Measurements from ENCODE around the gene DDX25. TPM values are rescaled to one million over a fixed set of nuclear protein-coding genes. Genes with fewer than 3 reads are reported as not detected.

The DDX25 gene
- total and polyA plus RNA-seq, 5 experiments from 2014 or later: 0.52 to 0.89 TPM; not detected in 3

Other genes starting within 250 kb of the DDX25 start
- gene ACRV1, start 223.7 kb upstream of the DDX25 start, total RNA-seq: not detected
- not detected for gene ACRV1, start 223.7 kb upstream of the DDX25 start, polyA plus RNA-seq
- gene PATE1, start 158.2 kb upstream of the DDX25 start, total RNA-seq: not detected
- gene PATE1, start 158.2 kb upstream of the DDX25 start, polyA plus RNA-seq: not detected
- not detected for gene PATE2, start 125.7 kb upstream of the DDX25 start, total RNA-seq
- gene PATE2, start 125.7 kb upstream of the DDX25 start, polyA plus RNA-seq: not detected
- not detected for gene PATE3, start 116.4 kb upstream of the DDX25 start, total RNA-seq
- gene PATE3, start 116.4 kb upstream of the DDX25 start, polyA plus RNA-seq: not detected
- not detected for gene PATE4, start 71.2 kb upstream of the DDX25 start, total RNA-seq
- not detected for gene PATE4, start 71.2 kb upstream of the DDX25 start, polyA plus RNA-seq
- gene HYLS1, start 16.8 kb upstream of the DDX25 start, total RNA-seq: 1 to 10 TPM; 4.8 to 5.1 TPM
- 1 to 10 TPM; 4.1 to 7.5 (median 4.4) TPM for gene HYLS1, start 16.8 kb upstream of the DDX25 start, polyA plus RNA-seq
- 1 to 10 TPM; 8.2 to 8.4 TPM for gene PUS3, start 1.3 kb upstream of the DDX25 start, total RNA-seq
- gene PUS3, start 1.3 kb upstream of the DDX25 start, polyA plus RNA-seq: 10 to 100 TPM in 1 of 3 donors, 1 to 10 TPM in 2; 9.5 to 16.7 (median 9.8) TPM
- gene VSIG10L2, start 41.5 kb downstream of the DDX25 start, total RNA-seq: not detected
- not detected for gene VSIG10L2, start 41.5 kb downstream of the DDX25 start, polyA plus RNA-seq
- gene CDON, start 158.4 kb downstream of the DDX25 start, total RNA-seq: 1 to 10 TPM; 2.1 to 2.8 TPM
- gene CDON, start 158.4 kb downstream of the DDX25 start, polyA plus RNA-seq: under 1 TPM in 2 of 3 donors, not detected in 1; 0.14 to 0.20 TPM